Testis (tissue), 3 donors: ENCODE results near the gene PRKACG. TPM values are rescaled to one million over a fixed set of nuclear protein-coding genes. Genes with fewer than 3 reads are reported as not detected.
A peak's percentile ranks its signal among the peaks of the same experiment; 100 is the strongest.

Experiments used
- DNase-seq: peaks from one replicate; pipeline ENCODE4 v3.0.0-alpha.2; 2019
- H3K27ac ChIP-seq, 2 donors: fragments of 200-600 bp; sonication (generic); one replicate each; pipeline ENCODE4 v1.5.1; 2019
- H3K27me3 ChIP-seq: fragments of 200-600 bp; sonication (generic); one replicate; pipeline ENCODE4 v1.5.1; 2019
- H3K36me3 ChIP-seq: fragments of 200-600 bp; sonication (generic); one replicate; pipeline ENCODE4 v1.5.1; 2017; ENCODE audit warnings: low read depth; ENCODE audit errors: missing control alignments
- H3K4me1 ChIP-seq: fragments of 200-600 bp; sonication (generic); one replicate; pipeline ENCODE4 v1.5.1; 2019
- H3K4me3 ChIP-seq, 2 donors: fragments of 200-600 bp; sonication (generic); one replicate each; pipeline ENCODE4 v1.5.1; 2017 to 2019
- H3K9me3 ChIP-seq: fragments of 200-600 bp; sonication (generic); one replicate; pipeline ENCODE4 v1.5.1; 2017
- POLR2A ChIP-seq: fragments of 450-650 bp; IDR thresholded peaks from one replicate; pipeline ENCODE4 v1.6.1; 2017; ENCODE audit warnings: antibody characterized with exemption, mild to moderate bottlenecking, moderate library complexity
- WGBS, 2 donors: methylation state at CpG; one replicate each; pipeline ENCODE4 v1.1.5; 2018; 5-methylcytosine and 5-hydroxymethylcytosine counted together
- intact Hi-C: fragments of 100-400 bp; cut with DNase I; formaldehyde crosslinking; loops from one replicate; pipeline ENCODE4 v1.15.1; 2023; ENCODE audit warnings: low total_unique reads
- polyA plus RNA-seq: library from polyadenylated mRNA; stranded (reverse); fragments of 350-450 nt; fragmentation: Illumina TruSeq; extraction: RNeasy Lipid Tissue Mini Kit (QIAGEN cat#74804); gene quantifications from one replicate; pipeline ENCODE4 v1.2.3, GENCODE V29; 2014; ENCODE audit warnings: low read depth, low replicate concordance; ENCODE audit not compliant: insufficient read depth
- total RNA-seq, 2 donors: library from RNA; depleted of rRNA; stranded (reverse); fragments of >200 nt; gene quantifications; one replicate each; pipeline ENCODE4 v1.2.3, GENCODE V29; 2016
- TF ChIP-seq, protein P1 (sequence below), 3 experiments: fragments of 450-650 bp in 2 of 3; fragments of 200-600 bp in 1 of 3; sonication (generic) in 1 of 3; IDR thresholded peaks; one replicate each; pipeline ENCODE4 v1.5.1; 2016 to 2019; ENCODE audit warnings: antibody characterized with exemption in 3 of 3, mild to moderate bottlenecking in 2 of 3, moderate library complexity in 1 of 3

PRKACG gene
- total and polyA plus RNA-seq, 3 donors from 2014 or later: 14.0 to 46.5 (median 14.2) TPM

DNA sequence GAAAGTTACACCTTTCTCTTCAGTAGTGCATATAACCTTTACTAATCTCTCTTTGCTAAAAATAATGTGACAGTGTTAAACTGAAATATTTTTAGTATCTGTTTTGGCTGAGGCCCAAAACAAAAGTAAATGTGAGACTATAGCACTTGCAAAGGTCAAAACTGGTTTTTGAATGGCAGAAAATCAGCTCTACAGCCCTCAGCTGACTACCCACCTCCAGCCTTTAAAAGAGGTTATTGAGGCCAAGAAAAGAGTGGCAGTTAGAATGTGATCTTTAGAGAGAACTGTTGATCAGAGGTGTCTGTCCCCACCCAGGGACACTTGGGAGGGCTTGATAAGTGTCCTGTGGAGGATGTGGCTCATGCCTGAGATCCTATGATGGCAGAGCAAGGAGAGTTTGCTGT, 30.9 kb downstream of the PRKACG start:
- H3K4me3 ChIP-seq: no peak overlapping the region
- no peaks in the 10 kb centered on the region for H3K27me3 ChIP-seq
- peaks cover 20% of the 10 kb centered on the region for H3K4me1 ChIP-seq
- DNase-seq: no peak
- H3K9me3 ChIP-seq: no peaks in the 10 kb centered on the region
- intact Hi-C loops: no loop called here
- no peak overlapping the region for H3K27ac ChIP-seq
- TF ChIP-seq POLR2A: no peak
- TF ChIP-seq, protein P1, sequence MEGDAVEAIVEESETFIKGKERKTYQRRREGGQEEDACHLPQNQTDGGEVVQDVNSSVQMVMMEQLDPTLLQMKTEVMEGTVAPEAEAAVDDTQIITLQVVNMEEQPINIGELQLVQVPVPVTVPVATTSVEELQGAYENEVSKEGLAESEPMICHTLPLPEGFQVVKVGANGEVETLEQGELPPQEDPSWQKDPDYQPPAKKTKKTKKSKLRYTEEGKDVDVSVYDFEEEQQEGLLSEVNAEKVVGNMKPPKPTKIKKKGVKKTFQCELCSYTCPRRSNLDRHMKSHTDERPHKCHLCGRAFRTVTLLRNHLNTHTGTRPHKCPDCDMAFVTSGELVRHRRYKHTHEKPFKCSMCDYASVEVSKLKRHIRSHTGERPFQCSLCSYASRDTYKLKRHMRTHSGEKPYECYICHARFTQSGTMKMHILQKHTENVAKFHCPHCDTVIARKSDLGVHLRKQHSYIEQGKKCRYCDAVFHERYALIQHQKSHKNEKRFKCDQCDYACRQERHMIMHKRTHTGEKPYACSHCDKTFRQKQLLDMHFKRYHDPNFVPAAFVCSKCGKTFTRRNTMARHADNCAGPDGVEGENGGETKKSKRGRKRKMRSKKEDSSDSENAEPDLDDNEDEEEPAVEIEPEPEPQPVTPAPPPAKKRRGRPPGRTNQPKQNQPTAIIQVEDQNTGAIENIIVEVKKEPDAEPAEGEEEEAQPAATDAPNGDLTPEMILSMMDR (IDR thresholded peaks at IDR 0.05): no peak
- H3K36me3 ChIP-seq: no peaks in the 10 kb centered on the region

GRCh38 chr9:68981789-68982188, 32.1 kb downstream of the PRKACG start:
- intact Hi-C loops: no loop called here
- Histone ChIP-seq H3K4me1 (peaks cover 20% of the 10 kb centered on the region), H3K36me3 (no peaks in the 10 kb centered on the region), H3K9me3 (no peaks in the 10 kb centered on the region), H3K27me3 (no peaks in the 10 kb centered on the region), H3K4me3 (no peak overlapping the region), H3K27ac (no peak overlapping the region)
- DNase-seq: no peak
- no peak for TF ChIP-seq POLR2A
- WGBS, 2 donors: 32 to 37% methylated on average over 6 of the region's 6 CpGs

- H3K27me3 ChIP-seq: no peaks in the 10 kb centered on the region
- intact Hi-C loops: no loop called here
- peak; percentile 46 for DNase-seq
- no peak for TF ChIP-seq POLR2A
- TF ChIP-seq, protein P1 (IDR thresholded peaks at IDR 0.05): no peak
- no peak overlapping the region for H3K27ac ChIP-seq
- peaks cover 20% of the 10 kb centered on the region for H3K4me1 ChIP-seq
- H3K4me3 ChIP-seq: no peak overlapping the region
- 41 to 72% methylated on average over 3 of the region's 3 CpGs for WGBS, 2 donors
- no peaks in the 10 kb centered on the region for H3K36me3 ChIP-seq
- no peaks in the 10 kb centered on the region for H3K9me3 ChIP-seq
Measured at GRCh38 chr9:68980341-68980914, 33.5 kb downstream of the PRKACG start.

- peaks cover 20% of the 10 kb centered on the region for H3K4me1 ChIP-seq
- H3K27me3 ChIP-seq: no peaks in the 10 kb centered on the region
- no peak overlapping the region for H3K27ac ChIP-seq
- no peak overlapping the region for H3K4me3 ChIP-seq
- H3K36me3 ChIP-seq: no peaks in the 10 kb centered on the region
- WGBS, 2 donors: 57 to 59% methylated on average over 9 of the region's 9 CpGs
- intact Hi-C loops: no loop called here
- no peaks in the 10 kb centered on the region for H3K9me3 ChIP-seq
- TF ChIP-seq, protein P1 (IDR thresholded peaks at IDR 0.05): no peak
- no peak for TF ChIP-seq POLR2A
- DNase-seq: peak; percentile 25
Measured at GRCh38 chr9:68979538-68980314, 34.2 kb downstream of the PRKACG start.

GRCh38 chr9:68978501-68978900, 35.4 kb downstream of the PRKACG start:
- DNase-seq: no peak
- no peaks in the 10 kb centered on the region for H3K27me3 ChIP-seq
- H3K4me3 ChIP-seq: no peak overlapping the region
- no peaks in the 10 kb centered on the region for H3K36me3 ChIP-seq
- intact Hi-C loops: no loop called here
- peaks cover 20% of the 10 kb centered on the region for H3K4me1 ChIP-seq
- H3K9me3 ChIP-seq: no peaks in the 10 kb centered on the region
- TF ChIP-seq, protein P1 (IDR thresholded peaks at IDR 0.05): no peak
- TF ChIP-seq POLR2A: no peak
- no peak overlapping the region for H3K27ac ChIP-seq
- WGBS, 2 donors: 94 to 98% methylated on average over 3 of the region's 3 CpGs
